GM12878 (cell line): ENCODE results near the gene TCERG1. TPM values are rescaled to one million over a fixed set of nuclear protein-coding genes. Genes with fewer than 3 reads are reported as not detected.

Experiments
- ATAC-seq: fragments of 200-7000 bp; cut with Tn5 transposase; 3 replicates; pipeline ENCODE4 v1.9.1; 2020; ENCODE audit warnings: mild to moderate bottlenecking, moderate library complexity
- BruUV-seq: library from RNA; stranded (reverse); fragments of 400-500 nt; replicated peaks from 2 replicates; lab custom pipeline; 2021; lab: Mats Ljungman, UMichigan
- CTCF ChIA-PET: fragments of 300-600 bp; sonication (Branson Sonifier 250); formaldehyde crosslinking; extraction: SDS; loops from one replicate; lab custom pipeline; 2021; ENCODE audit warnings: inconsistent platforms; lab: Yijun Ruan, JAX
- POLR2A ChIA-PET: fragments of 350-600 bp; formaldehyde crosslinking; extraction: SDS; loops from one replicate; lab custom pipeline; 2021; ENCODE audit warnings: inconsistent platforms; lab: Charles Lee
- RAD21 ChIA-PET: fragments of 300-600 bp; sonication (Branson Sonifier 250); formaldehyde crosslinking; loops from one replicate; lab custom pipeline; 2023; ENCODE audit warnings: antibody characterized with exemption; ENCODE audit not compliant: unreplicated experiment; lab: Charles Lee
- SMC1A ChIA-PET: fragments of 300-600 bp; sonication (Branson Sonifier 250); formaldehyde crosslinking; loops from one replicate; lab custom pipeline; 2023; ENCODE audit not compliant: unreplicated experiment, uncharacterized antibody; lab: Charles Lee
- DNase-seq: peaks from one replicate; pipeline ENCODE4 v3.0.0-alpha.2; 2011; ENCODE audit warnings: low read depth, low spot score
- FAIRE-seq: peaks from 3 replicates; lab custom pipeline; 2011; peaks lifted over from hg19 to GRCh38; lab: Jason Lieb, UNC
- H2AFZ ChIP-seq: 2 replicates; pipeline ENCODE4 v1.6.0; 2011; ENCODE audit warnings: low read depth, low read length, control low read depth; ENCODE audit not compliant: control insufficient read depth
- H3K27ac ChIP-seq: 2 replicates; pipeline ENCODE4 v1.5.1; 2011; ENCODE audit warnings: control low read depth; ENCODE audit not compliant: control insufficient read depth, insufficient read depth
- H3K27me3 ChIP-seq, 2 experiments: replicated peaks in 1 of 2; 2 replicates each; pipeline versions ENCODE4 v1.6.0 to v1.6.1; 2011; ENCODE audit warnings: low read length in 1 of 2; ENCODE audit not compliant: control insufficient read depth in 2 of 2, insufficient read depth in 2 of 2
- H3K36me3 ChIP-seq, 2 experiments: 2 replicates each; pipeline ENCODE4 v1.5.1; 2011; ENCODE audit warnings: low read length in 1 of 2; ENCODE audit not compliant: control insufficient read depth in 2 of 2, insufficient read depth in 2 of 2
- H3K4me1 ChIP-seq: 2 replicates; pipeline ENCODE4 v1.6.1; 2011; ENCODE audit warnings: mild to moderate bottlenecking, low read length, moderate library complexity, mixed read lengths; ENCODE audit not compliant: control insufficient read depth, insufficient read depth
- H3K4me2 ChIP-seq: 2 replicates; pipeline ENCODE4 v1.6.0; 2011; ENCODE audit warnings: control low read depth; ENCODE audit not compliant: control insufficient read depth, insufficient read depth
- H3K4me3 ChIP-seq: fragments of 200-600 bp; sonication (generic); 2 replicates; pipeline ENCODE4 v1.5.1; 2016
- H3K79me2 ChIP-seq: 2 replicates; pipeline ENCODE4 v1.6.0; 2011; ENCODE audit warnings: low read length; ENCODE audit not compliant: control insufficient read depth, insufficient read depth
- H3K9ac ChIP-seq: 2 replicates; pipeline ENCODE4 v1.8.0; 2011; ENCODE audit warnings: low read length, control low read depth, mixed read lengths; ENCODE audit not compliant: control insufficient read depth, insufficient read depth
- H3K9me3 ChIP-seq: replicated peaks from 3 replicates; pipeline ENCODE4 v1.5.1; 2011; ENCODE audit warnings: mild to moderate bottlenecking, low read length; ENCODE audit not compliant: control insufficient read depth, insufficient read depth
- H4K20me1 ChIP-seq: 2 replicates; pipeline ENCODE4 v1.6.0; 2011; ENCODE audit not compliant: control insufficient read depth, insufficient read depth
- CBX3 ChIP-seq: fragments of 200-600 bp; sonication (generic); IDR thresholded peaks from 2 replicates; pipeline ENCODE4 v1.6.1; 2016; ENCODE audit warnings: low read depth, borderline replicate concordance
- CHD1 ChIP-seq: IDR thresholded peaks from 2 replicates; pipeline ENCODE4 v1.6.1; 2012; ENCODE audit warnings: low read depth, low read length, improper control_type of control experiment
- EGR1 ChIP-seq, 2 experiments: IDR thresholded peaks; 1 replicate in 1 of 2; 2 replicates in 1 of 2; pipeline ENCODE4 v1.6.1; 2011 to 2012; ENCODE audit warnings: low read depth in 2 of 2, low read length in 2 of 2, borderline replicate concordance in 1 of 2, mild to moderate bottlenecking in 1 of 2, moderate library complexity in 1 of 2
- FOXM1 ChIP-seq: IDR thresholded peaks from 2 replicates; pipeline ENCODE4 v1.6.1; 2012; ENCODE audit warnings: low read depth, mild to moderate bottlenecking, inconsistent platforms, low read length, moderate library complexity
- HCFC1 ChIP-seq: fragments of 150-350 bp; IDR thresholded peaks from 2 replicates; pipeline ENCODE4 v1.6.1; 2014; ENCODE audit warnings: low read length
- HDAC2 ChIP-seq: fragments of 200-600 bp; sonication (generic); IDR thresholded peaks from 2 replicates; pipeline ENCODE4 v1.6.1; 2017
- IKZF1 ChIP-seq: fragments of 450-650 bp; conservative IDR thresholded peaks from 2 replicates; pipeline ENCODE4 v1.6.1; 2017; ENCODE audit warnings: antibody characterized with exemption, mild to moderate bottlenecking
- IRF3 ChIP-seq: fragments of 450-650 bp; IDR thresholded peaks from 2 replicates; pipeline ENCODE4 v1.6.1; 2014; ENCODE audit warnings: mild to moderate bottlenecking
- KAT2A ChIP-seq: conservative IDR thresholded peaks from 2 replicates; pipeline ENCODE4 v1.6.1; 2011; ENCODE audit warnings: low read depth, low read length; ENCODE audit not compliant: control insufficient read depth
- LARP7 ChIP-seq: fragments of 450-650 bp; IDR thresholded peaks from 2 replicates; pipeline ENCODE4 v1.6.1; 2017; ENCODE audit warnings: mild to moderate bottlenecking
- NFYB ChIP-seq: IDR thresholded peaks from 2 replicates; pipeline ENCODE4 v1.6.1; 2011; ENCODE audit warnings: low read depth, mild to moderate bottlenecking, low read length, improper control_type of control experiment, moderate library complexity; ENCODE audit not compliant: insufficient read depth
- POLR2AphosphoS2 ChIP-seq: IDR thresholded peaks from 2 replicates; pipeline ENCODE4 v1.6.1; 2011; ENCODE audit warnings: low read depth, mild to moderate bottlenecking, low read length, improper control_type of control experiment, moderate library complexity
- RBBP5 ChIP-seq: fragments of 200-600 bp; sonication (generic); conservative IDR thresholded peaks from 2 replicates; pipeline ENCODE4 v1.6.1; 2016
- SIN3A ChIP-seq: IDR thresholded peaks from 2 replicates; pipeline ENCODE4 v1.6.1; 2012; ENCODE audit warnings: low read depth, low read length, improper control_type of control experiment
- SMAD5 ChIP-seq: IDR thresholded peaks from 2 replicates; pipeline ENCODE4 v1.6.1; 2016; ENCODE audit warnings: antibody characterized with exemption, low read depth
- SMARCA5 ChIP-seq: fragments of 450-650 bp; IDR thresholded peaks from 2 replicates; pipeline ENCODE4 v1.6.1; 2017; ENCODE audit warnings: mild to moderate bottlenecking
- SRF ChIP-seq, 2 experiments: IDR thresholded peaks; 2 replicates each; pipeline ENCODE4 v1.6.1; 2011; ENCODE audit warnings: low read depth in 2 of 2, low read length in 2 of 2, mild to moderate bottlenecking in 1 of 2, moderate library complexity in 1 of 2
- TCF7 ChIP-seq: IDR thresholded peaks from 2 replicates; pipeline ENCODE4 v1.6.1; 2014; ENCODE audit warnings: antibody characterized with exemption, borderline replicate concordance
- WGBS: methylation state at CpG from one replicate; pipeline ENCODE4 v1.1.6; 2016; ENCODE audit warnings: low lambda C conversion rate; ENCODE audit not compliant: insufficient replicate concordance, insufficient coverage; ENCODE audit errors: missing lambda C conversion rate; 5-methylcytosine and 5-hydroxymethylcytosine counted together
- in situ Hi-C: fragments of 300-500 bp; cut with MboI; formaldehyde crosslinking; loops from 9 replicates; pipeline ENCODE4 v1.14.3; 2018; ENCODE audit warnings: mixed read lengths
- intact Hi-C: fragments of 100-400 bp; cut with micrococcal nuclease; formaldehyde crosslinking; loops from one replicate; pipeline ENCODE4 v1.14.2; 2022; ENCODE audit not compliant: unreplicated experiment
- polyA plus RNA-seq, 11 experiments: library from polyadenylated mRNA; depleted of rRNA in 4 of 11; unstranded in 6 of 11; stranded (reverse) in 5 of 11; fragments of >200 nt; fragmentation: Nextera tagmentation in 4 of 11; fragmentation: Illumina TruSeq in 1 of 11; extraction: Ambion mirVana in 4 of 11; extraction: Trizol in 1 of 11; gene quantifications; 1 replicate in 1 of 11; 2 replicates in 10 of 11; pipeline versions ENCODE4 v1.2.1 to v1.2.3, GENCODE V29; 2011 to 2016; ENCODE audit warnings: inconsistent platforms in 2 of 11, missing spikeins in 2 of 11, low read depth in 1 of 11
- total RNA-seq, 4 experiments: library from RNA; depleted of rRNA in 3 of 4; stranded (reverse); fragments of >200 nt in 3 of 4; fragmentation: Illumina TruSeq in 1 of 4; extraction: Trizol in 1 of 4; gene quantifications; 2 replicates each; pipeline versions ENCODE4 v1.2.1 to v1.2.3, GENCODE V29; 2013 to 2021

The TCERG1 gene
- total and polyA plus RNA-seq, 10 of the 15 experiments (the other 5 are each of a cell fraction or from before 2014, with no cell fraction given): 51.5 to 131 (median 91.6) TPM

- DNase-seq (no peak), ATAC-seq (no peak), FAIRE-seq (no peak)
- TF ChIP-seq IRF3 (no peak), HCFC1 (no peak), TCF7 (no peak), SIN3A (no peak), SMARCA5 (no peak), SMAD5 (no peak), RBBP5 (no peak), KAT2A (no peak), CHD1 (no peak), POLR2AphosphoS2 (no peak), FOXM1 (no peak), HDAC2 (no peak), EGR1 (IDR thresholded peaks at IDR 0.05; ENCODE audit: borderline replicate concordance in 1 of 2, low read depth in 2 of 2, low read length in 2 of 2) (no peak), CBX3 (no peak), NFYB (no peak), LARP7 (no peak), IKZF1 (no peak), SRF (IDR thresholded peaks at IDR 0.05; ENCODE audit: low read depth in 2 of 2, low read length in 2 of 2) (no peak)
- 92% methylated on average over 1 of the region's 1 CpG for WGBS
- no peak overlapping the region for H3K4me2 ChIP-seq
- no peaks in the 10 kb centered on the region for H3K9me3 ChIP-seq
- H4K20me1 ChIP-seq: no peaks in the 10 kb centered on the region
- no TSS peak for BruUV-seq
- RAD21 ChIA-PET: no interaction called here
- H3K79me2 ChIP-seq: peaks cover 11% of the 10 kb centered on the region
- SMC1A ChIA-PET: interaction anchor here (1.1 to 1.5 kb wide), 2 partner anchors 11 to 740 kb away, joined by 3 to 6 read pairs; no protein-coding TSS in a partner anchor
- in situ Hi-C loops: loop anchor here (25.0 kb wide), 1 partner anchor 1951 kb away; no protein-coding TSS in a partner anchor
- POLR2A ChIA-PET: interaction anchor here (0.7 kb wide), 1 partner anchor 10 kb away, joined by 3 read pairs; no protein-coding TSS in a partner anchor
- intact Hi-C loops: no loop called here
- H3K4me3 ChIP-seq: no peak overlapping the region
- H3K9ac ChIP-seq: no peak overlapping the region
- no peaks in the 10 kb centered on the region for H3K27me3 ChIP-seq
- no peak overlapping the region for H2AFZ ChIP-seq
- H3K4me1 ChIP-seq: no peaks in the 10 kb centered on the region
- H3K27ac ChIP-seq: no peak overlapping the region
- H3K36me3 ChIP-seq: peaks cover 8 to 35% of the 10 kb centered on the region in 2 experiments
- CTCF ChIA-PET: interaction anchor here (0.7 kb wide), 1 partner anchor 14 kb away, joined by 3 read pairs; the partner anchor contains the start of gene TCERG1
These were observed 14.2 kb downstream of the TCERG1 start for GRCh38 chr5:146461319-146461718.
